VCaP (cell line): ENCODE data around the gene CD1E.

Experiments used
- H3K27ac ChIP-seq: fragments of 450-650 bp; 2 replicates; pipeline ENCODE4 v1.5.1; 2017
- CTCF ChIP-seq: fragments of 450-650 bp; conservative IDR thresholded peaks from 2 replicates; pipeline ENCODE4 v1.5.1; 2017; ENCODE audit warnings: mild to moderate bottlenecking, moderate library complexity

The CD1E gene

GRCh38 chr1:158329300-158329699 is 24.4 kb upstream of the CD1E start:
- no peak overlapping the region for H3K27ac ChIP-seq
- TF ChIP-seq CTCF, result no peak

GRCh38 chr1:158329733-158330132 is 24.0 kb upstream of the CD1E start:
- peak; percentile 80 for TF ChIP-seq CTCF
- H3K27ac ChIP-seq, result no peak overlapping the region

- no peak for TF ChIP-seq CTCF
- H3K27ac ChIP-seq, result no peak overlapping the region
These were observed 23.1 kb upstream of the CD1E start for GRCh38 chr1:158330391-158331105.

GRCh38 chr1:158331106-158331425 is 22.6 kb upstream of the CD1E start:
- no peak for TF ChIP-seq CTCF
- no peak overlapping the region for H3K27ac ChIP-seq

GRCh38 chr1:158331481-158332150 is 22.1 kb upstream of the CD1E start, which contains the start of gene CD1B:
CD1B (minus strand) TSS chr1:158331531; CDS start chr1:158331423, 108 bp downstream.
- no peak for TF ChIP-seq CTCF
- no peak within 1 kb of the TSS for H3K27ac ChIP-seq

GRCh38 chr1:158333405-158334155 is 20.1 kb upstream of the CD1E start:
- no peak for TF ChIP-seq CTCF
- no peak overlapping the region for H3K27ac ChIP-seq

- H3K27ac ChIP-seq, result no peak overlapping the region
- no peak for TF ChIP-seq CTCF
These were observed 19.0 kb upstream of the CD1E start for GRCh38 chr1:158334526-158335212.
